Colonic mucosa (tissue), 4 donors: ENCODE measurements around the gene CLASP1. TPM values are rescaled to one million over a fixed set of nuclear protein-coding genes. Genes with fewer than 3 reads are reported as not detected.

Source experiments
- DNase-seq: peaks from one replicate; pipeline ENCODE4 v3.0.0-alpha.2; 2020
- H3K27ac ChIP-seq: fragments of 200-600 bp; one replicate; pipeline ENCODE4 v1.8.0; 2021
- H3K27me3 ChIP-seq: fragments of 200-600 bp; one replicate; pipeline ENCODE4 v1.8.0; 2021
- H3K36me3 ChIP-seq: fragments of 200-600 bp; one replicate; pipeline ENCODE4 v1.8.0; 2021
- H3K4me1 ChIP-seq: fragments of 200-600 bp; one replicate; pipeline ENCODE4 v1.8.0; 2021; ENCODE audit warnings: mild to moderate bottlenecking
- H3K4me3 ChIP-seq: fragments of 200-600 bp; one replicate; pipeline ENCODE4 v1.8.0; 2021
- H3K9ac ChIP-seq, 2 donors: one replicate each; pipeline ENCODE4 v1.7.0; 2013; ENCODE audit warnings: control low read depth in 2 of 2, low read depth in 2 of 2, low read length in 2 of 2
- H3K9me3 ChIP-seq: fragments of 200-600 bp; one replicate; pipeline ENCODE4 v1.8.0; 2021
- intact Hi-C: fragments of 100-400 bp; cut with DNase I; formaldehyde crosslinking; loops from one replicate; pipeline ENCODE4 v1.14.1; 2022
- total RNA-seq, 2 donors: library from RNA; stranded (reverse); fragmentation: NEBNext Ultra II Directional in 1 of 2; extraction: Animal tissue kit (Norgen Biotek cat#: 25700) in 1 of 2; gene quantifications; one replicate each; pipeline ENCODE4 v1.2.1, GENCODE V29; 2021
- TF ChIP-seq, protein P1 (sequence below): fragments of 200-600 bp; IDR thresholded peaks from one replicate; pipeline ENCODE4 v1.8.0; 2022; ENCODE audit warnings: antibody characterized with exemption, mild to moderate bottlenecking
- donor health status: healthy.
- donor health status: DM: no; HTN: no; CAD: no.
- donor health status: DM: no; HTN: no; CAD: no.

Gene CLASP1
- total RNA-seq, 2 donors from 2014 or later = 30.3 to 32.3 TPM

DNA sequence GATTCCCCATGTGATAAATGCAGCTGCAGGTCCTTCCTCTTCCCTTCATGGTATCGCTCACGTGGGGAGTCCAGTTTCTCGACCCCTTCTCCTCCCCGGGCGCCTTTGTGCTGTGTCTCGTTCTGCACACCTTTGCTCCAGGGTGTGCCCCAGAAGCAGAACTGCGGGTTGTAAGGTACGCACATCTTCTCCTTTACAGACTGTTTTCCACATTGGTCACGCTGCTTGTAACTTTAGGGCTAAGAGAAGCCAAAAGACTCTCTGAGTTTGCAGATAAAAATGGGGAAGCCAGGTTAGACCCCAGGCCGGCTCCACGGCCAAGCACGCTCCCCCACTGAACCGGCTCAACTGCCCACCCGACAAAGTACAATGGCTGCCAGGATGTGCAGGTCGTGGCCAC, 318.3 kb downstream of the CLASP1 start:
- Histone ChIP-seq H3K36me3 (no peaks in the 10 kb centered on the region), H3K27me3 (no peaks in the 10 kb centered on the region), H3K4me3 (no peak overlapping the region), H3K9ac (no peak overlapping the region), H3K27ac (no peak overlapping the region), H3K4me1 (peaks cover 4% of the 10 kb centered on the region), H3K9me3 (no peaks in the 10 kb centered on the region)
- no peak for DNase-seq
- TF ChIP-seq, protein P1, sequence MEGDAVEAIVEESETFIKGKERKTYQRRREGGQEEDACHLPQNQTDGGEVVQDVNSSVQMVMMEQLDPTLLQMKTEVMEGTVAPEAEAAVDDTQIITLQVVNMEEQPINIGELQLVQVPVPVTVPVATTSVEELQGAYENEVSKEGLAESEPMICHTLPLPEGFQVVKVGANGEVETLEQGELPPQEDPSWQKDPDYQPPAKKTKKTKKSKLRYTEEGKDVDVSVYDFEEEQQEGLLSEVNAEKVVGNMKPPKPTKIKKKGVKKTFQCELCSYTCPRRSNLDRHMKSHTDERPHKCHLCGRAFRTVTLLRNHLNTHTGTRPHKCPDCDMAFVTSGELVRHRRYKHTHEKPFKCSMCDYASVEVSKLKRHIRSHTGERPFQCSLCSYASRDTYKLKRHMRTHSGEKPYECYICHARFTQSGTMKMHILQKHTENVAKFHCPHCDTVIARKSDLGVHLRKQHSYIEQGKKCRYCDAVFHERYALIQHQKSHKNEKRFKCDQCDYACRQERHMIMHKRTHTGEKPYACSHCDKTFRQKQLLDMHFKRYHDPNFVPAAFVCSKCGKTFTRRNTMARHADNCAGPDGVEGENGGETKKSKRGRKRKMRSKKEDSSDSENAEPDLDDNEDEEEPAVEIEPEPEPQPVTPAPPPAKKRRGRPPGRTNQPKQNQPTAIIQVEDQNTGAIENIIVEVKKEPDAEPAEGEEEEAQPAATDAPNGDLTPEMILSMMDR = no peak
- intact Hi-C loops = no loop called here

- intact Hi-C loops = loop anchor here (10.0 kb wide), 1 partner anchor 225 kb away; no protein-coding TSS in a partner anchor
- Histone ChIP-seq H3K36me3 (no peaks in the 10 kb centered on the region), H3K9me3 (no peaks in the 10 kb centered on the region), H3K4me3 (no peak overlapping the region), H3K27ac (no peak overlapping the region), H3K9ac (no peak overlapping the region), H3K4me1 (peaks cover 4% of the 10 kb centered on the region), H3K27me3 (no peaks in the 10 kb centered on the region)
- TF ChIP-seq, protein P1 = no peak
- DNase-seq = no peak
Measured at GRCh38 chr2:121329786-121330185, 319.5 kb downstream of the CLASP1 start.

DNA sequence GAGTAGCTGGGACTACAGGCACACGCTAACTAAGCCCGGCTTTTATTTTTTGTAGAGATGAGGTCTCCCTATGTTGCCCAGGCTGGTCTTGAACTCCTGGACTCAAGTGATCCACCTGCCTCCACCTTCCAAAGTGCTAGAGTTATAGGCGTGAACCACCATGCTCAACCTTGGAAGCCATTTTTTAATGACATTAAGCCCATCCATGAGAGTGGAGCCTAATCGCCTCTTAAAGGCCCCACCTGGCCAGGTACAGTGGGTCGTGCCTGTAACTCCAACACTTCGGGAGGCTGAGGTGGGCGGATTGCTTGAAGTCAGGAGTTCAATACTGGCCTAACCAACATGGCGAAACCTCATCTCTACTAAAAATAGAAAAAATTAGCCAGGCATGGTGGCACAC, 322.6 kb downstream of the CLASP1 start:
- no peaks in the 10 kb centered on the region for H3K9me3 ChIP-seq
- no peaks in the 10 kb centered on the region for H3K36me3 ChIP-seq
- intact Hi-C loops = loop anchor here (10.0 kb wide), 1 partner anchor 222 kb away; no protein-coding TSS in a partner anchor
- H3K4me3 ChIP-seq = no peak overlapping the region
- H3K9ac ChIP-seq = no peak overlapping the region
- no peaks in the 10 kb centered on the region for H3K4me1 ChIP-seq
- H3K27me3 ChIP-seq = no peaks in the 10 kb centered on the region
- DNase-seq = no peak
- TF ChIP-seq, protein P1 = no peak
- H3K27ac ChIP-seq = no peak overlapping the region

- intact Hi-C loops = loop anchor here (10.0 kb wide), 1 partner anchor 220 kb away; no protein-coding TSS in a partner anchor
- H3K27me3 ChIP-seq = no peaks in the 10 kb centered on the region
- TF ChIP-seq, protein P1 = no peak
- H3K4me1 ChIP-seq = no peaks in the 10 kb centered on the region
- H3K4me3 ChIP-seq = no peak overlapping the region
- H3K9me3 ChIP-seq = no peaks in the 10 kb centered on the region
- DNase-seq = no peak
- H3K9ac ChIP-seq = no peak overlapping the region
- H3K27ac ChIP-seq = no peak overlapping the region
- no peaks in the 10 kb centered on the region for H3K36me3 ChIP-seq
Measured at GRCh38 chr2:121324601-121325000, 324.7 kb downstream of the CLASP1 start.

GRCh38 chr2:121321476-121321875, 327.8 kb downstream of the CLASP1 start:
- Histone ChIP-seq H3K4me3 (no peak overlapping the region), H3K4me1 (no peaks in the 10 kb centered on the region), H3K36me3 (no peaks in the 10 kb centered on the region), H3K27ac (no peak overlapping the region), H3K9ac (no peak overlapping the region), H3K27me3 (no peaks in the 10 kb centered on the region), H3K9me3 (no peaks in the 10 kb centered on the region)
- no peak for DNase-seq
- intact Hi-C loops = loop anchor here (10.0 kb wide), 1 partner anchor 217 kb away; no protein-coding TSS in a partner anchor
- TF ChIP-seq, protein P1 = no peak
